NB4 (cell line): ENCODE data around the gene NT5DC3.
"Not testable (repeated sequence)": the region's sequence is repeated elsewhere in the genome, so short reads cannot be mapped to it uniquely, and the experiment has no call there.

ENCODE experiments used
- DNase-seq: peaks from one replicate; pipeline ENCODE4 v3.0.0; 2010; ENCODE audit warnings: low read depth
- H3K4me3 ChIP-seq: one replicate; pipeline ENCODE4 v1.5.1; 2011; ENCODE audit warnings: mild to moderate bottlenecking, low read depth, low read length, moderate library complexity
- CTCF ChIP-seq: IDR thresholded peaks from one replicate; pipeline ENCODE4 v1.5.1; 2012; ENCODE audit warnings: low read depth, low read length
- MAX ChIP-seq: IDR thresholded peaks from 2 replicates; pipeline ENCODE4 v1.6.1; 2011; ENCODE audit warnings: low read depth, low read length
- MYC ChIP-seq: IDR thresholded peaks from 2 replicates; pipeline ENCODE4 v1.6.1; 2011; ENCODE audit warnings: low read depth, low read length
- POLR2A ChIP-seq: IDR thresholded peaks from 2 replicates; pipeline ENCODE4 v1.6.1; 2011; ENCODE audit warnings: mild to moderate bottlenecking; ENCODE audit not compliant: insufficient read length; ENCODE audit errors: extremely low read depth

The NT5DC3 gene

DNA sequence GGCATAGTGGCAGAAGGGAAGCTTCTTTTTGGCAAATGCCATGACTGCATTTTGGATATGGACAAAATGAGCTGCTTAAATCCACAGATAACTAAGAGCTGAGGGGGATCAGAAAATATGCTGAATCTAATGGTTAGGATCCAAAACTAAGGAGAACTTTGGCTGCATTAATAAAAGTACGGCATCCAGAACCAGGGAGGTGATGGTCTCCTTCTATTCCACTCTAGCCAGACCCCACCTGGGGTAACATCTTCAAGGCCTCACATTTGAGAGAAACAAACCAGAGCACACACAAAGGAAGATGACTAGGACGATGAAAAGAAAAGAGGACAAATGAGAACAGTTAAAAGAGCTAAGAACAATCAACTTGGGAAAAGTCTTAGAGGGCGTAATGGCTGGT lies 27.6 kb downstream of the NT5DC3 start:
- DNase-seq, result no peak
- no peak overlapping the region for H3K4me3 ChIP-seq
- TF ChIP-seq MAX (no peak), POLR2A (no peak), CTCF (no peak), MYC (no peak)

- no peak for TF ChIP-seq CTCF
- TF ChIP-seq POLR2A, result no peak
- no peak for TF ChIP-seq MAX
- no peak for TF ChIP-seq MYC
- no peak for DNase-seq
- H3K4me3 ChIP-seq, result no peak overlapping the region
These were observed 28.2 kb downstream of the NT5DC3 start for GRCh38 chr12:103812789-103813188.

DNA sequence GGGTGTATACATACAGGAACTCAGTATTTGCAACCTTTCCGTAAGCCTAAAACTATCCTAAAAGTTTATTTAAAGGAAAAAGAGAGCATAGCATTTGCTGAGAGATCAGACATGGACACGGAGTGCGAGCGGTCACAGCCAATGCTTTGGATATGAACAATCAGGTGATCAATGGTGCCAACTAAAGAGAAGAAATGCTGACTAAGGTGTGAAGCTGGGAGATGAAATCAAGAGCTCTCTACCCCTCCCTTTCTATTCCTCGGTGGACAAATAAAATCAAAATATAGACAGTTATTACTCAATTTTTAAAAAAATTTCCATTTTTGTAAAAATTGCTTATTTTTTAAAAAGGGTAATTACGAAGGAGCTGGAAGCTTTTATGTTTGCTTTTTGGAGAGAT lies 29.2 kb downstream of the NT5DC3 start:
- H3K4me3 ChIP-seq, result no peak overlapping the region
- TF ChIP-seq MYC, result no peak
- TF ChIP-seq POLR2A, result no peak
- no peak for TF ChIP-seq MAX
- TF ChIP-seq CTCF, result no peak
- no peak for DNase-seq

DNA sequence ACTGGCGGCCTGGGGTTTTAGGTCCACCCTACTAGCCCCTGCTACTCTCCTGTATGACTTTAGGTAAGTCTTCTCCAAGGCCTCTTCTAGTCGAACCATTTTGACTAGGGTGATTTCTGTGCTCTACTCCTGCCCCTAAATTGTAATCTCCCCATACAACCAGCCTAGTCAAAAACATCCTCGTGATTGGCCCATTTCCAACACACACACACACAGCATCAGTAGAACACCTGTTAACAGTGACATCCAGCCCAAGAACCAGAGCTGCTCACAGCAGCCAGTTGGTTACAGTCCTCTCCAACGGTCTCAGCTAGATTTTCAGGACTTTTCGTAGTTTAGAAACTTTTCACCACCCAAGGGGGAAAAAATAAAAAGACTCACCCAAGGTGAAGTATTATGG lies 30.9 kb downstream of the NT5DC3 start:
- no peak overlapping the region for H3K4me3 ChIP-seq
- TF ChIP-seq MAX (no peak), MYC (no peak), POLR2A (no peak), CTCF (no peak)
- no peak for DNase-seq

DNA sequence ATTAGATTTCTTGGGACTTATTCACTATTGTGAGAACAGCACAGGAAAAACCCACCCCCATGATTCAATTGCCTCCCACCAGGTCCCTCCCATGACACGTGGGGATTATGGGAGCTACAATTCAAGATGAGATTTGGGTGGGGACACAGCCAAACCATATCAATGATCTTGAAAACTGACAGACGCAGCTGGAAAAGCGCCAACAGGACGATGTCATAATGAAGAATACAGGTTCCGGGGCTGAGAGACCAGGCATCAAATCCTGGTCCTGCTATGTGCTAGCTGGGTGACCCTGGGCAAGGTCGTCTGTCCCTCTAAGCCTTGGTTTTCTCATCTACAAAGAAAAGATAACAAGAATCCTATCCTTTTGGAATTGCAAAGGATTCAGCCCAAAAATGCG lies 31.4 kb downstream of the NT5DC3 start:
- DNase-seq, H3K4me3 ChIP-seq: not testable (repeated sequence)

- TF ChIP-seq POLR2A, result no peak
- no peak for TF ChIP-seq CTCF
- TF ChIP-seq MAX, result no peak
- no peak for TF ChIP-seq MYC
- H3K4me3 ChIP-seq, result no peak overlapping the region
- DNase-seq, result no peak
These were observed 31.9 kb downstream of the NT5DC3 start for GRCh38 chr12:103809154-103809553.
